K562 (cell line): ENCODE results near the gene COMMD2. TPM values are rescaled to one million over a fixed set of nuclear protein-coding genes. Genes with fewer than 3 reads are reported as not detected.

ENCODE experiments used
- ATF6 ChIP-seq: sonication (generic); formaldehyde crosslinking; IDR thresholded peaks from 2 replicates; pipeline ENCODE4 v1.4.0; 2020; ENCODE audit warnings: mild to moderate bottlenecking, missing genetic modification reagents
- CBFB ChIP-seq: sonication (generic); formaldehyde crosslinking; IDR thresholded peaks from 2 replicates; pipeline ENCODE4 v1.4.0; 2020; ENCODE audit warnings: mild to moderate bottlenecking, missing genetic modification reagents
- CSDE1 ChIP-seq, 2 experiments: fragments of 450-650 bp; IDR thresholded peaks; 2 replicates each; pipeline ENCODE4 v1.6.1; 2016; ENCODE audit warnings: mild to moderate bottlenecking in 1 of 2
- DIDO1 ChIP-seq: fragments of 450-650 bp; IDR thresholded peaks from 2 replicates; pipeline ENCODE4 v1.6.1; 2016; ENCODE audit warnings: low read depth, missing biosample characterization, missing genetic modification characterization
- EWSR1 ChIP-seq: fragments of 450-650 bp; IDR thresholded peaks from 2 replicates; pipeline ENCODE4 v1.6.1; 2018; ENCODE audit warnings: borderline replicate concordance, mild to moderate bottlenecking, low read depth, moderate library complexity; ENCODE audit not compliant: partially characterized antibody
- FOS ChIP-seq: IDR thresholded peaks from 3 replicates; pipeline ENCODE4 v1.6.1; 2011; ENCODE audit not compliant: insufficient read length; ENCODE audit errors: extremely low read depth
- HDAC8 ChIP-seq: fragments of 450-650 bp; IDR thresholded peaks from 2 replicates; pipeline ENCODE4 v1.6.1; 2016; ENCODE audit warnings: mild to moderate bottlenecking, missing genetic modification characterization, moderate library complexity, missing compliant biosample characterization
- HOXB6 ChIP-seq: fragments of 250-450 bp; sonication (Bioruptor Pico); IDR thresholded peaks from 2 replicates; pipeline ENCODE4 v1.5.1; 2022; ENCODE audit warnings: mild to moderate bottlenecking, borderline replicate concordance
- MTA1 ChIP-seq: fragments of 450-650 bp; IDR thresholded peaks from 2 replicates; pipeline ENCODE4 v1.6.1; 2017; ENCODE audit warnings: borderline replicate concordance
- NRF1 ChIP-seq, 2 experiments: fragments of 450-650 bp; IDR thresholded peaks in 1 of 2; conservative IDR thresholded peaks in 1 of 2; 2 replicates each; pipeline ENCODE4 v1.6.1; 2014; ENCODE audit warnings: mild to moderate bottlenecking in 2 of 2
- PML ChIP-seq: IDR thresholded peaks from 2 replicates; pipeline ENCODE4 v1.6.1; 2012; ENCODE audit warnings: low read length, inconsistent platforms
- RBFOX2 ChIP-seq: fragments of 200-400 bp; formaldehyde crosslinking; IDR thresholded peaks from 2 replicates; pipeline ENCODE4 v1.6.1; 2017; ENCODE audit warnings: low read depth, mild to moderate bottlenecking, low read length, moderate library complexity
- RBM14 ChIP-seq: fragments of 200-400 bp; formaldehyde crosslinking; IDR thresholded peaks from 2 replicates; pipeline ENCODE4 v1.6.1; 2018; ENCODE audit warnings: low read depth, mild to moderate bottlenecking, low read length, moderate library complexity, borderline replicate concordance; ENCODE audit not compliant: insufficient read depth
- THRA ChIP-seq: fragments of 450-650 bp; IDR thresholded peaks from 2 replicates; pipeline ENCODE4 v1.6.1; 2017; ENCODE audit warnings: mild to moderate bottlenecking, moderate library complexity
- TRIM24 ChIP-seq, 2 experiments: fragments of 450-650 bp; IDR thresholded peaks; 2 replicates each; pipeline ENCODE4 v1.6.1; 2016
- ZBTB17 ChIP-seq: fragments of 450-650 bp; formaldehyde crosslinking; IDR thresholded peaks from 2 replicates; pipeline ENCODE4 v1.4.0; 2020; ENCODE audit warnings: mild to moderate bottlenecking
- ZNF212 ChIP-seq: fragments of 450-650 bp; formaldehyde crosslinking; IDR thresholded peaks from 2 replicates; pipeline ENCODE4 v1.4.0; 2020; ENCODE audit warnings: mild to moderate bottlenecking
- ZNF444 ChIP-seq: fragments of 250-450 bp; sonication (Bioruptor Pico); IDR thresholded peaks from 2 replicates; pipeline ENCODE4 v1.4.0; 2020; ENCODE audit warnings: mild to moderate bottlenecking, moderate library complexity
- ZNF830 ChIP-seq: fragments of 250-450 bp; sonication (Bioruptor Pico); IDR thresholded peaks from 2 replicates; pipeline ENCODE4 v1.5.0; 2021; ENCODE audit warnings: mild to moderate bottlenecking
- polyA plus RNA-seq, 8 experiments: library from polyadenylated mRNA; depleted of rRNA in 4 of 8; stranded (reverse) in 5 of 8; unstranded in 3 of 8; fragments of >200 nt; fragmentation: Nextera tagmentation in 2 of 8; fragmentation: Illumina TruSeq in 1 of 8; extraction: Ambion mirVana in 2 of 8; extraction: Trizol in 1 of 8; gene quantifications; 2 replicates each; pipeline versions ENCODE4 v1.2.1 to v1.2.3, GENCODE V29; 2011 to 2014; ENCODE audit warnings: inconsistent platforms in 1 of 8, missing spikeins in 1 of 8
- total RNA-seq, 7 experiments: library from RNA; depleted of rRNA in 6 of 7; stranded (reverse); fragments of >200 nt in 6 of 7; fragmentation: Illumina TruSeq in 2 of 7; extraction: Trizol in 2 of 7; gene quantifications; 2 replicates each; pipeline versions ENCODE4 v1.2.1 to v1.2.3, GENCODE V29; 2011 to 2021; ENCODE audit warnings: low replicate concordance in 1 of 7
- TF ChIP-seq, protein P1 (sequence below), 3 experiments: fragments of 200-800 bp in 1 of 3; sonication (Bioruptor generic) in 1 of 3; sonication (generic) in 1 of 3; formaldehyde crosslinking in 1 of 3; IDR thresholded peaks; 2 replicates each; pipeline versions ENCODE4 v1.6.1 to v1.8.0; 2016 to 2022; ENCODE audit warnings: mild to moderate bottlenecking in 2 of 3, missing compliant biosample characterization in 2 of 3, missing genetic modification characterization in 2 of 3, missing genetic modification reagents in 1 of 3
- TF ChIP-seq, protein P2 (sequence below): fragments of 250-450 bp; sonication (Bioruptor Pico); IDR thresholded peaks from 2 replicates; pipeline ENCODE4 v1.8.0; 2022; ENCODE audit warnings: inconsistent platforms, mild to moderate bottlenecking, moderate library complexity, borderline replicate concordance
- TF ChIP-seq, protein P3 (sequence below): sonication (generic); formaldehyde crosslinking; IDR thresholded peaks from 2 replicates; pipeline ENCODE4 v1.9.0; 2022; ENCODE audit warnings: mild to moderate bottlenecking, missing genetic modification reagents

COMMD2 gene
- total and polyA plus RNA-seq, 9 of the 15 experiments (the other 6 are each of a cell fraction or from before 2014, with no cell fraction given), result 25.8 to 102 (median 41.8) TPM

DNA sequence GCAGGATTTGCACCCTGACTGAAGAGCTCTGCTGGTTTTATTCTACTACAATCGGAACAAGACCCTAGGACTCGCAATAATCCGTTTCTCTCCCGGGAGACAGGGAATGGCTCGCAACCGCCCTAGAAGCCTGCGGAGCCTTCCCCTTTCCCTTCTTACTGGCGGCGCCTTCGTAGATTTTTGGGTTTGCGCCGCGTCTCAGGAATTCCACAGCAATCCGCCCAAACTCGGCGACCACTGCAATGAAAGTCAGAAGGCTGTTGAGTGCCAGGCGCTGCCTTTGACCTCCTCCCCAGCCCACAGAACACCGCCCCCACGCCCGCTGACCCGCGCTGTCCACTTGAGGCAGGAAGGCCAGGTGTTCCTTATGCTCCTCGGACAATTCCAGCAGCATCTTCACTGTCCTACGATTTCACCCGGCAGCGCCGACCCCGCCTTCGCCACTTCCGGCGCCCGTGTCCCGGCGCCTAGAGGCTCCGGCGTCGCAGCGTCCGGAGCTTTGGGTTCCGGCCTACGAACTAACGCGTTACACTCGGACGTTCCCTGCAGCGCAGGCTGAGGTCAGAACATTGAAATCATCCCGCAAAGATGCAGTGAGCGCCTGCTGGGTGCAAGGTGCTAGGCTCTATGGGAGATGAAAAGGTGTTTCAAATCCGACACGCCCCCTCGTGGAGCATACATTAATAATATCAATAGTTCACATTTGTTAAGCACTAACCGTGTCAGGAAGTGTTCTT is at the start of gene COMMD2 (continued):
- TF ChIP-seq, protein P1, sequence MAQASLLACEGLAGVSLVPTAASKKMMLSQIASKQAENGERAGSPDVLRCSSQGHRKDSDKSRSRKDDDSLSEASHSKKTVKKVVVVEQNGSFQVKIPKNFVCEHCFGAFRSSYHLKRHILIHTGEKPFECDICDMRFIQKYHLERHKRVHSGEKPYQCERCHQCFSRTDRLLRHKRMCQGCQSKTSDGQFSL (CRISPR knock-in tag; IDR thresholded peaks at IDR 0.05), result no peak
- TF ChIP-seq, protein P1 (tag; IDR thresholded peaks at IDR 0.05), result no peak
- TF ChIP-seq FOS (no peak), ZNF212 (CRISPR knock-in tag) (no peak), ZNF830 (CRISPR knock-in tag) (no peak), MTA1 (peak; percentile 58; the same call in 1 of the 2 replicates), ZNF444 (CRISPR knock-in tag) (no peak), PML (peak; percentile 83; the same call in 1 of the 2 replicates), NRF1 (conservative IDR thresholded peaks at IDR 0.05 in 1 of 2, IDR thresholded peaks at IDR 0.05 in 1 of 2) (peak; percentile 58 to 65; a peak in 3 of 4 replicates), THRA (no peak), TRIM24 (IDR thresholded peaks at IDR 0.05) (peak in 1 of 2 experiments; percentile 98; a peak in 2 of 4 replicates), ZBTB17 (CRISPR knock-in tag) (no peak), RBFOX2 (peak; percentile 88), CBFB (CRISPR knock-in tag) (0 out of 2 replicates have a peak, but pooled peaks have one; percentile 87), EWSR1 (no peak), RBM14 (no peak), HOXB6 (CRISPR knock-in tag) (no peak), CSDE1 (IDR thresholded peaks at IDR 0.05) (no peak), ATF6 (CRISPR knock-in tag) (no peak), HDAC8 (no peak), DIDO1 (tag) (peak; percentile 97)
- TF ChIP-seq, protein P2, sequence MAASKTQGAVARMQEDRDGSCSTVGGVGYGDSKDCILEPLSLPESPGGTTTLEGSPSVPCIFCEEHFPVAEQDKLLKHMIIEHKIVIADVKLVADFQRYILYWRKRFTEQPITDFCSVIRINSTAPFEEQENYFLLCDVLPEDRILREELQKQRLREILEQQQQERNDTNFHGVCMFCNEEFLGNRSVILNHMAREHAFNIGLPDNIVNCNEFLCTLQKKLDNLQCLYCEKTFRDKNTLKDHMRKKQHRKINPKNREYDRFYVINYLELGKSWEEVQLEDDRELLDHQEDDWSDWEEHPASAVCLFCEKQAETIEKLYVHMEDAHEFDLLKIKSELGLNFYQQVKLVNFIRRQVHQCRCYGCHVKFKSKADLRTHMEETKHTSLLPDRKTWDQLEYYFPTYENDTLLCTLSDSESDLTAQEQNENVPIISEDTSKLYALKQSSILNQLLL, result no peak
- TF ChIP-seq, protein P3, sequence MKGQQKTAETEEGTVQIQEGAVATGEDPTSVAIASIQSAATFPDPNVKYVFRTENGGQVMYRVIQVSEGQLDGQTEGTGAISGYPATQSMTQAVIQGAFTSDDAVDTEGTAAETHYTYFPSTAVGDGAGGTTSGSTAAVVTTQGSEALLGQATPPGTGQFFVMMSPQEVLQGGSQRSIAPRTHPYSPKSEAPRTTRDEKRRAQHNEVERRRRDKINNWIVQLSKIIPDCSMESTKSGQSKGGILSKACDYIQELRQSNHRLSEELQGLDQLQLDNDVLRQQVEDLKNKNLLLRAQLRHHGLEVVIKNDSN, result no peak
